ENCODE data around the gene C2orf92.
A peak's percentile ranks its signal among the peaks of the same experiment; 100 is the strongest.

C2orf92 gene

GRCh38 chr2:97653874-97654273 is 15.6 kb upstream of the C2orf92 start:
- Histone ChIP-seq H3K14ac (ENCODE audit: low read length in 2 of 2) (no peak overlapping the region), H4K8ac (ENCODE audit: low read length) (no peak overlapping the region), H2BK12ac (ENCODE audit: low read length in 2 of 2) (no peak overlapping the region), H2AK5ac (ENCODE audit: low read length, severe bottlenecking) (no peak overlapping the region), H3K27me3 (ENCODE audit: control insufficient read depth in 1 of 2, insufficient read depth in 1 of 2, low read length in 2 of 2) (no peaks in the 10 kb centered on the region), H4K91ac (ENCODE audit: low read length) (no peak overlapping the region), H3K9me3 (ENCODE audit: control insufficient read depth, low read length) (peaks cover 18% of the 10 kb centered on the region), H3K23ac (ENCODE audit: low read length in 2 of 2) (no peak overlapping the region), H3K4me1 (ENCODE audit: control insufficient read depth, insufficient read depth, low read depth, low read length) (no peaks in the 10 kb centered on the region), H3K27ac (ENCODE audit: low read length, poor library complexity, severe bottlenecking) (no peak overlapping the region), H3K9ac (ENCODE audit: low read length) (no peak overlapping the region), H3K4me3 (ENCODE audit: insufficient read depth in 1 of 2, low read depth in 1 of 2, low read length in 2 of 2) (no peak overlapping the region), H3K18ac (ENCODE audit: low read depth in 1 of 2, low read length in 2 of 2) (no peak overlapping the region), H3K4me2 (ENCODE audit: low read length, poor library complexity, severe bottlenecking) (no peak overlapping the region), H2BK5ac (ENCODE audit: low read depth, low read length, poor library complexity, severe bottlenecking) (no peak overlapping the region), H3K36me3 (ENCODE audit: control insufficient read depth in 1 of 2, insufficient read depth in 2 of 2, low read depth in 1 of 2, low read length in 2 of 2) (peaks cover 61 to 79% of the 10 kb centered on the region in 2 experiments), H2BK15ac (ENCODE audit: low read depth, poor library complexity, severe bottlenecking) (no peak overlapping the region), H2BK120ac (ENCODE audit: low read depth, low read length) (no peak overlapping the region), H3K79me1 (replicated peaks; ENCODE audit: low read length, poor library complexity, severe bottlenecking) (peaks cover 14% of the 10 kb centered on the region), H2AFZ (ENCODE audit: low read depth, low read length) (no peak overlapping the region), H3K4ac (ENCODE audit: low read depth in 1 of 2, low read length in 2 of 2) (no peak overlapping the region)
- no peak for DNase-seq
- WGBS: 100% methylated on average over 1 of the region's 1 CpG

DNA sequence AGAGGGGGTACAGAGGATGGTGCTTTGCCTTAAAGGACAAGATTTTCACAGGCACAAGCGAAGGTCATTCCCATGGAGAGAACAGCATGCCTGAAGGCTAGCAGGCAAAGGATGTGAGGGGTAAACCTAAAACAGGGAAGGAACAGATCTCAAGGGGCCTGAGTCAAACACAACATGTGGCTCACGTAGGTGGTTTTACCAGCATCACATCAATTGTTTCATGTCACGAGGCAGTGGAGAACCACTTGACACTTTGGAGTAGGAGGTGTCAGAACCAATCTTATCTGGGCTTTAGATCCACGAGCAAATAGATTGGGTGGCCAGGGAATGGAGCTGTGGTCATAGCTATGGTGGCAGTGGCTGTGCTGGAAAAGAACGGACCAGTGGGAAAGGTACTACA is 15.2 kb upstream of the C2orf92 start:
- Histone ChIP-seq H2BK15ac (ENCODE audit: low read depth, poor library complexity, severe bottlenecking) (no peak overlapping the region), H2AFZ (ENCODE audit: low read depth, low read length) (no peak overlapping the region), H3K27ac (ENCODE audit: low read length, poor library complexity, severe bottlenecking) (no peak overlapping the region), H3K4me1 (ENCODE audit: control insufficient read depth, insufficient read depth, low read depth, low read length) (no peaks in the 10 kb centered on the region), H2AK5ac (ENCODE audit: low read length, severe bottlenecking) (no peak overlapping the region), H3K36me3 (ENCODE audit: control insufficient read depth in 1 of 2, insufficient read depth in 2 of 2, low read depth in 1 of 2, low read length in 2 of 2) (peaks cover 62 to 79% of the 10 kb centered on the region in 2 experiments), H3K14ac (ENCODE audit: low read length in 2 of 2) (no peak overlapping the region), H2BK12ac (ENCODE audit: low read length in 2 of 2) (no peak overlapping the region), H3K18ac (ENCODE audit: low read depth in 1 of 2, low read length in 2 of 2) (no peak overlapping the region), H3K9me3 (ENCODE audit: control insufficient read depth, low read length) (peaks cover 18% of the 10 kb centered on the region), H3K23ac (ENCODE audit: low read length in 2 of 2) (no peak overlapping the region), H3K4me3 (ENCODE audit: insufficient read depth in 1 of 2, low read depth in 1 of 2, low read length in 2 of 2) (no peak overlapping the region), H3K79me1 (replicated peaks; ENCODE audit: low read length, poor library complexity, severe bottlenecking) (peaks cover 17% of the 10 kb centered on the region), H4K8ac (ENCODE audit: low read length) (no peak overlapping the region), H2BK120ac (ENCODE audit: low read depth, low read length) (no peak overlapping the region), H3K9ac (ENCODE audit: low read length) (no peak overlapping the region), H3K4me2 (ENCODE audit: low read length, poor library complexity, severe bottlenecking) (no peak overlapping the region), H2BK5ac (ENCODE audit: low read depth, low read length, poor library complexity, severe bottlenecking) (no peak overlapping the region), H4K91ac (ENCODE audit: low read length) (no peak overlapping the region), H3K27me3 (ENCODE audit: control insufficient read depth in 1 of 2, insufficient read depth in 1 of 2, low read length in 2 of 2) (no peaks in the 10 kb centered on the region), H3K4ac (ENCODE audit: low read depth in 1 of 2, low read length in 2 of 2) (no peak overlapping the region)
- no peak for DNase-seq
- WGBS: 95% methylated on average over 5 of the region's 5 CpGs

- Histone ChIP-seq H2BK120ac (ENCODE audit: low read depth, low read length) (no peak overlapping the region), H4K91ac (ENCODE audit: low read length) (no peak overlapping the region), H2BK15ac (ENCODE audit: low read depth, poor library complexity, severe bottlenecking) (no peak overlapping the region), H2BK12ac (ENCODE audit: low read length in 2 of 2) (no peak overlapping the region), H2AK5ac (ENCODE audit: low read length, severe bottlenecking) (no peak overlapping the region), H2AFZ (ENCODE audit: low read depth, low read length) (no peak overlapping the region), H3K4me2 (ENCODE audit: low read length, poor library complexity, severe bottlenecking) (no peak overlapping the region), H3K18ac (ENCODE audit: low read depth in 1 of 2, low read length in 2 of 2) (no peak overlapping the region), H4K8ac (ENCODE audit: low read length) (no peak overlapping the region), H3K4ac (ENCODE audit: low read depth in 1 of 2, low read length in 2 of 2) (no peak overlapping the region), H3K27ac (ENCODE audit: low read length, poor library complexity, severe bottlenecking) (no peak overlapping the region), H2BK5ac (ENCODE audit: low read depth, low read length, poor library complexity, severe bottlenecking) (no peak overlapping the region), H3K79me1 (replicated peaks; ENCODE audit: low read length, poor library complexity, severe bottlenecking) (peaks cover 21% of the 10 kb centered on the region), H3K4me1 (ENCODE audit: control insufficient read depth, insufficient read depth, low read depth, low read length) (peaks cover 2% of the 10 kb centered on the region), H3K23ac (ENCODE audit: low read length in 2 of 2) (no peak overlapping the region), H3K27me3 (ENCODE audit: control insufficient read depth in 1 of 2, insufficient read depth in 1 of 2, low read length in 2 of 2) (no peaks in the 10 kb centered on the region), H3K9me3 (ENCODE audit: control insufficient read depth, low read length) (peaks cover 18% of the 10 kb centered on the region), H3K14ac (ENCODE audit: low read length in 2 of 2) (no peak overlapping the region), H3K9ac (ENCODE audit: low read length) (no peak overlapping the region), H3K4me3 (ENCODE audit: insufficient read depth in 1 of 2, low read depth in 1 of 2, low read length in 2 of 2) (no peak overlapping the region), H3K36me3 (ENCODE audit: control insufficient read depth in 1 of 2, insufficient read depth in 2 of 2, low read depth in 1 of 2, low read length in 2 of 2) (peaks cover 64 to 74% of the 10 kb centered on the region in 2 experiments)
- 99% methylated on average over 2 of the region's 2 CpGs for WGBS
- no peak for DNase-seq
Observed at GRCh38 chr2:97654791-97655190, 14.7 kb upstream of the C2orf92 start.

GRCh38 chr2:97656129-97656755 is 13.3 kb upstream of the C2orf92 start:
- DNase-seq: no peak
- Histone ChIP-seq H3K9ac (ENCODE audit: low read length) (no peak overlapping the region), H2AFZ (ENCODE audit: low read depth, low read length) (no peak overlapping the region), H2BK120ac (ENCODE audit: low read depth, low read length) (no peak overlapping the region), H4K91ac (ENCODE audit: low read length) (peak overlapping the region; percentile 35), H3K36me3 (ENCODE audit: control insufficient read depth in 1 of 2, insufficient read depth in 2 of 2, low read depth in 1 of 2, low read length in 2 of 2) (peaks cover 64 to 68% of the 10 kb centered on the region in 2 experiments), H2BK15ac (ENCODE audit: low read depth, poor library complexity, severe bottlenecking) (peak overlapping the region; percentile 2), H3K4ac (ENCODE audit: low read depth in 1 of 2, low read length in 2 of 2) (no peak overlapping the region), H2BK5ac (ENCODE audit: low read depth, low read length, poor library complexity, severe bottlenecking) (no peak overlapping the region), H3K14ac (ENCODE audit: low read length in 2 of 2) (no peak overlapping the region), H2BK12ac (ENCODE audit: low read length in 2 of 2) (no peak overlapping the region), H2AK5ac (ENCODE audit: low read length, severe bottlenecking) (no peak overlapping the region), H3K4me2 (ENCODE audit: low read length, poor library complexity, severe bottlenecking) (no peak overlapping the region), H3K23ac (ENCODE audit: low read length in 2 of 2) (no peak overlapping the region), H3K27me3 (ENCODE audit: control insufficient read depth in 1 of 2, insufficient read depth in 1 of 2, low read length in 2 of 2) (no peaks in the 10 kb centered on the region), H3K9me3 (ENCODE audit: control insufficient read depth, low read length) (peaks cover 18% of the 10 kb centered on the region), H3K27ac (ENCODE audit: low read length, poor library complexity, severe bottlenecking) (no peak overlapping the region), H3K18ac (ENCODE audit: low read depth in 1 of 2, low read length in 2 of 2) (no peak overlapping the region), H4K8ac (ENCODE audit: low read length) (no peak overlapping the region), H3K4me3 (ENCODE audit: insufficient read depth in 1 of 2, low read depth in 1 of 2, low read length in 2 of 2) (no peak overlapping the region), H3K79me1 (replicated peaks; ENCODE audit: low read length, poor library complexity, severe bottlenecking) (peaks cover 25% of the 10 kb centered on the region), H3K4me1 (ENCODE audit: control insufficient read depth, insufficient read depth, low read depth, low read length) (peaks cover 14% of the 10 kb centered on the region)
- over 99% methylated on average over 7 of the region's 7 CpGs for WGBS
